Breast epithelium (tissue), 4 donors: ENCODE data around the gene UMAD1. TPM values are rescaled to one million over a fixed set of nuclear protein-coding genes. Genes with fewer than 3 reads are reported as not detected.

Source experiments
- DNase-seq, 2 donors: peaks; one replicate each; pipeline ENCODE4 v3.0.0-alpha.2; 2019; ENCODE audit warnings: low spot score in 2 of 2
- H3K27ac ChIP-seq, 2 donors: fragments of 200-600 bp; sonication (generic) in 1 of 2; one replicate each; pipeline ENCODE4 v1.5.1; 2016 to 2019; ENCODE audit warnings: mild to moderate bottlenecking in 1 of 2
- H3K27me3 ChIP-seq, 2 donors: fragments of 200-600 bp; sonication (generic) in 1 of 2; one replicate each; pipeline versions ENCODE4 v1.5.1 to v1.6.0; 2017 to 2019; ENCODE audit warnings: control low read depth in 1 of 2, mild to moderate bottlenecking in 1 of 2
- H3K36me3 ChIP-seq: fragments of 200-600 bp; one replicate; pipeline ENCODE4 v1.5.1; 2019
- H3K4me1 ChIP-seq, 2 donors: fragments of 200-600 bp; sonication (generic); one replicate each; pipeline ENCODE4 v1.5.1; 2016 to 2019; ENCODE audit warnings: control low read depth in 1 of 2
- H3K4me3 ChIP-seq, 3 donors: fragments of 200-600 bp; sonication (generic); 1 replicate in 2 of 3; 2 replicates in 1 of 3; pipeline ENCODE4 v1.5.1; 2016 to 2019; ENCODE audit warnings: mild to moderate bottlenecking in 3 of 3, moderate library complexity in 2 of 3
- H3K9me3 ChIP-seq, 2 donors: fragments of 200-600 bp; sonication (generic) in 1 of 2; one replicate each; pipeline ENCODE4 v1.5.1; 2016 to 2019; ENCODE audit warnings: control low read depth in 1 of 2
- CTCF ChIP-seq, 3 donors: fragments of 450-650 bp; IDR thresholded peaks; one replicate each; pipeline ENCODE4 v1.5.1; 2016 to 2017; ENCODE audit warnings: antibody characterized with exemption in 3 of 3, mild to moderate bottlenecking in 3 of 3, moderate library complexity in 3 of 3
- POLR2A ChIP-seq: fragments of 450-650 bp; IDR thresholded peaks from one replicate; pipeline ENCODE4 v1.6.1; 2016; ENCODE audit warnings: antibody characterized with exemption, mild to moderate bottlenecking, moderate library complexity
- POLR2AphosphoS5 ChIP-seq, 3 donors: sonication (generic); formaldehyde crosslinking; IDR thresholded peaks; one replicate each; pipeline ENCODE4 v1.6.1; 2017; ENCODE audit warnings: antibody characterized with exemption in 3 of 3
- intact Hi-C: fragments of 100-400 bp; cut with DNase I; formaldehyde crosslinking; loops from one replicate; pipeline ENCODE4 v1.15.1; 2023; ENCODE audit warnings: low total_unique reads
- total RNA-seq, 3 donors: library from RNA; depleted of rRNA; stranded (reverse); fragments of >200 nt; gene quantifications; one replicate each; pipeline ENCODE4 v1.1.0, GENCODE V29; 2016

Gene UMAD1
- total RNA-seq, 3 donors from 2014 or later: 13.6 to 25.6 (median 17.7) TPM

DNA sequence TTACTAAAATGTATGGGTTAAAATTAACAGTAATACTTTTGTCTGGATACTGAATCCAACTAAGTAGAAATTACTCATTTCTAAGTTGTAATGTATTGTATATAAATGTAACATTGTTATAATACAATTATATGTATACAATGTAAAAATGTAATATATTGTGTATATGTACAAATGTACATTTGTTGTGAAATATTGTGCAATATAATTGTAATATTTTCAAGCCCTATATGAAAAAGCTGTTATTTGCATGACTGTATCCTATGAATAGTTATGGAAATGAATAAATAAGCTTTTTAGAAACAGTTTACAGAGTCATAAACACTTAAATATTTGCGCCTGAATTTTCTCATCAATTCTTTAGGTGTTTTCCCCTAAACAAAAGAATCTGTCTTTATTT lies 20.3 kb upstream of the UMAD1 start:
- Histone ChIP-seq H3K27me3 (no peaks in the 10 kb centered on the region), H3K4me3 (no peak overlapping the region), H3K4me1 (no peaks in the 10 kb centered on the region), H3K36me3 (no peaks in the 10 kb centered on the region), H3K9me3 (no peaks in the 10 kb centered on the region), H3K27ac (no peak overlapping the region)
- DNase-seq: no peak
- intact Hi-C loops: no loop called here
- TF ChIP-seq POLR2AphosphoS5 (IDR thresholded peaks at IDR 0.05) (no peak), POLR2A (no peak), CTCF (IDR thresholded peaks at IDR 0.05) (no peak)

- H3K27me3 ChIP-seq: no peaks in the 10 kb centered on the region
- no peaks in the 10 kb centered on the region for H3K36me3 ChIP-seq
- no peak for TF ChIP-seq CTCF (IDR thresholded peaks at IDR 0.05)
- TF ChIP-seq POLR2A: no peak
- no peak for TF ChIP-seq POLR2AphosphoS5 (IDR thresholded peaks at IDR 0.05)
- no peaks in the 10 kb centered on the region for H3K4me1 ChIP-seq
- H3K4me3 ChIP-seq: no peak overlapping the region
- H3K9me3 ChIP-seq: no peaks in the 10 kb centered on the region
- H3K27ac ChIP-seq: no peak overlapping the region
- intact Hi-C loops: no loop called here
- no peak for DNase-seq
Measured at GRCh38 chr7:7620644-7621210, 19.8 kb upstream of the UMAD1 start.

GRCh38 chr7:7628476-7628875 lies 12.1 kb upstream of the UMAD1 start:
- Histone ChIP-seq H3K9me3 (peaks cover 5 to 6% of the 10 kb centered on the region in 2 donors), H3K27me3 (no peaks in the 10 kb centered on the region), H3K4me1 (no peaks in the 10 kb centered on the region), H3K27ac (no peak overlapping the region), H3K36me3 (no peaks in the 10 kb centered on the region), H3K4me3 (no peak overlapping the region)
- DNase-seq: no peak
- TF ChIP-seq POLR2A (no peak), POLR2AphosphoS5 (IDR thresholded peaks at IDR 0.05) (no peak), CTCF (IDR thresholded peaks at IDR 0.05) (no peak)
- intact Hi-C loops: no loop called here

- peaks cover 5 to 6% of the 10 kb centered on the region in 2 donors for H3K9me3 ChIP-seq
- H3K4me1 ChIP-seq: no peaks in the 10 kb centered on the region
- no peak overlapping the region for H3K27ac ChIP-seq
- H3K4me3 ChIP-seq: no peak overlapping the region
- intact Hi-C loops: no loop called here
- DNase-seq: no peak
- no peaks in the 10 kb centered on the region for H3K27me3 ChIP-seq
- H3K36me3 ChIP-seq: no peaks in the 10 kb centered on the region
- TF ChIP-seq CTCF (IDR thresholded peaks at IDR 0.05): no peak
- TF ChIP-seq POLR2AphosphoS5 (IDR thresholded peaks at IDR 0.05): no peak
- no peak for TF ChIP-seq POLR2A
Measured at GRCh38 chr7:7630626-7631329, 9.8 kb upstream of the UMAD1 start.

GRCh38 chr7:7639421-7639820 lies 1.1 kb upstream of the UMAD1 start:
- Histone ChIP-seq H3K27me3 (no peaks in the 10 kb centered on the region), H3K27ac (peak overlapping the region; percentile 93 to 96), H3K4me3 (peak overlapping the region; percentile 71 to 84 (median 74)), H3K4me1 (no peaks in the 10 kb centered on the region), H3K9me3 (no peaks in the 10 kb centered on the region), H3K36me3 (no peaks in the 10 kb centered on the region)
- intact Hi-C loops: no loop called here
- no peak for DNase-seq
- TF ChIP-seq CTCF (IDR thresholded peaks at IDR 0.05): no peak
- TF ChIP-seq POLR2AphosphoS5 (IDR thresholded peaks at IDR 0.05): no peak
- no peak for TF ChIP-seq POLR2A
